Measurements from ENCODE around the gene MED12L. TPM values are rescaled to one million over a fixed set of nuclear protein-coding genes. Genes with fewer than 3 reads are reported as not detected.

The MED12L gene
- total and polyA plus RNA-seq, 2 donors from 2014 or later: 0.13 to 0.82 TPM

DNA sequence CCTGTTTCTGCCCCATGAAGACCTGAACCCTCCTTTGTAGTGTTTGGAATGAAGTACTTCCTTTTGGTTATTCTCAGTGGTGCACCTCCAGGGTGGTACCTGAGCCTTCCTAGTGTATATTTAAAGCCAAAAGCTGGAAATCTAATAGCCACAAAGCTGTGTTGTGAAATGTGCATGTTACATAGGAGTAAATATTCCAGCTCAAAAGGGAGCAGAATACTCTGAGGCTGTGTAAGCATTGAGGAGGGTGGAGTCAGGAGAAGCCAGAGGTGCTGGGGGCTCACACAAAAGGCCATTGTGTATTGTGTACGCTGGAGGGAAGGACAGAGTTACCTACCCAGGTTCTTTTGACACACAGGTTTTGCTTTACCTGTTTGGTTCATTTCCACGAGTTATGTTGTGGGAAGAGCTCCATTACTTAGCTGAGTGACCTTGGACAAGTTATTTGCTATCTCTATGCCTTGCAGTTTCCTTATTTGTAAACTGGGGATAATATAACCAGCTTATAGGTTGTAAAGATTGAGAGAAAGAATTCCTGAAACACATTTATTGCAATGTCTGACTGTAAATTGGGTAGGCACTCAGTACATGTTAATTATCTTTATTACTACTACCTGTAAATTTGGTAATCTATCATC, 92.9 kb downstream of the MED12L start:
- no peaks in the 10 kb centered on the region for H3K27me3 ChIP-seq (ENCODE audit: control insufficient read depth, insufficient read depth, low read length)

DNA sequence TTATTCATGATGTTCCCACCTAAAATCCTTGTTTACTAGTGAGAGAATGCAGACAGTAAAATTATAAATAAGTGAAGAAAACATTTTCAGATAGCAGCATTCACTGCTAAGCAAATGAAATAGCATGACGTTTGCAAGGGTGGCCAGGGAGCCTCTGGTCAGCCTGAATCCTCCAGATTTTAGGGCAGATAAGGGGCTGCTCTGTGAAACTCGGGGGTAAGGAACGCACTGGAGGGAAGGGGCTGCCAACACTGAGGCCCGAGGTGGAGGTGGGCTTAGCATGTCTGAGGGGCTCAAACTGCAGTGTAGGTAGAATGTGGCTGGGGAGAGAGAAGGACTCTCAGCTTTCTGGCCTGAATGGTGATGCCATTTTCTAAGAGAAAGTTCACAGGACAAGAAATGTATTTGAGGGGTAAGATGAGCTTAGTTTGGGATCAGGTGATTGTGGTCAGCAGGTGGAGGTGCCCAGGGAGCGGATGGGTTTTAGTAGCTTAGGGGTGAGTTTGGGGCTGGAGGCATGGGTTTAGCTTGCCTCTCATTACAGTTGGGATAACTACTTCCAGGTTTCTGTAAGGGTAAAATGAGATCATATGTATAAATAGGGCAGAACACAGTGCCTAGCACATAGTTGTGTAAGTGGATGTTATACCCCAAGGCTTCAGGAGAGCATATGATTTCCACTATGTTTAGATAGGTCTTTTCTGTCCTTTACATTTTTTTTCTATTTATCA, 97.0 kb downstream of the MED12L start:
- no peak for FAIRE-seq
- no peak for DNase-seq
- no peaks in the 10 kb centered on the region for H3K36me3 ChIP-seq (ENCODE audit: control insufficient read depth in 2 of 3, insufficient read depth in 3 of 3, low read length in 3 of 3)
- no peaks in the 10 kb centered on the region for H3K9me3 ChIP-seq (ENCODE audit: control insufficient read depth in 2 of 3, insufficient read depth in 1 of 3, low read length in 3 of 3)
- no peak overlapping the region for H3K27ac ChIP-seq (ENCODE audit: low read depth in 2 of 2, low read length in 2 of 2)
- H3K9ac ChIP-seq (ENCODE audit: low read length in 3 of 3): no peak overlapping the region
- TF ChIP-seq, protein P1, sequence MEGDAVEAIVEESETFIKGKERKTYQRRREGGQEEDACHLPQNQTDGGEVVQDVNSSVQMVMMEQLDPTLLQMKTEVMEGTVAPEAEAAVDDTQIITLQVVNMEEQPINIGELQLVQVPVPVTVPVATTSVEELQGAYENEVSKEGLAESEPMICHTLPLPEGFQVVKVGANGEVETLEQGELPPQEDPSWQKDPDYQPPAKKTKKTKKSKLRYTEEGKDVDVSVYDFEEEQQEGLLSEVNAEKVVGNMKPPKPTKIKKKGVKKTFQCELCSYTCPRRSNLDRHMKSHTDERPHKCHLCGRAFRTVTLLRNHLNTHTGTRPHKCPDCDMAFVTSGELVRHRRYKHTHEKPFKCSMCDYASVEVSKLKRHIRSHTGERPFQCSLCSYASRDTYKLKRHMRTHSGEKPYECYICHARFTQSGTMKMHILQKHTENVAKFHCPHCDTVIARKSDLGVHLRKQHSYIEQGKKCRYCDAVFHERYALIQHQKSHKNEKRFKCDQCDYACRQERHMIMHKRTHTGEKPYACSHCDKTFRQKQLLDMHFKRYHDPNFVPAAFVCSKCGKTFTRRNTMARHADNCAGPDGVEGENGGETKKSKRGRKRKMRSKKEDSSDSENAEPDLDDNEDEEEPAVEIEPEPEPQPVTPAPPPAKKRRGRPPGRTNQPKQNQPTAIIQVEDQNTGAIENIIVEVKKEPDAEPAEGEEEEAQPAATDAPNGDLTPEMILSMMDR (IDR thresholded peaks at IDR 0.05; ENCODE audit: borderline replicate concordance, extremely low read depth, insufficient read depth): no peak
- no peak overlapping the region for H3K4me3 ChIP-seq (ENCODE audit: low read length in 3 of 3)
- H3K4me1 ChIP-seq (ENCODE audit: control insufficient read depth in 2 of 3, insufficient read depth in 2 of 3, low read depth in 1 of 3, low read length in 3 of 3): no peaks in the 10 kb centered on the region
- intact Hi-C loops (cut with DNase I): no loop called here
- H3K27me3 ChIP-seq (ENCODE audit: control insufficient read depth, insufficient read depth, low read length): no peaks in the 10 kb centered on the region

More for the DNA sequence above, 92.9 kb downstream of the MED12L start:
- no peaks in the 10 kb centered on the region for H3K36me3 ChIP-seq (ENCODE audit: control insufficient read depth in 2 of 3, insufficient read depth in 3 of 3, low read length in 3 of 3)
- no peaks in the 10 kb centered on the region for H3K9me3 ChIP-seq (ENCODE audit: control insufficient read depth in 2 of 3, insufficient read depth in 1 of 3, low read length in 3 of 3)
- no peak overlapping the region for H3K27ac ChIP-seq (ENCODE audit: low read depth in 2 of 2, low read length in 2 of 2)
- TF ChIP-seq, protein P1 (IDR thresholded peaks at IDR 0.05; ENCODE audit: borderline replicate concordance, extremely low read depth, insufficient read depth): no peak
- no peak overlapping the region for H3K4me3 ChIP-seq (ENCODE audit: low read length in 3 of 3)
- no peak for DNase-seq
- no peak for FAIRE-seq
- no peaks in the 10 kb centered on the region for H3K4me1 ChIP-seq (ENCODE audit: control insufficient read depth in 2 of 3, insufficient read depth in 2 of 3, low read depth in 1 of 3, low read length in 3 of 3)
- no peak overlapping the region for H3K9ac ChIP-seq (ENCODE audit: low read length in 3 of 3)
- intact Hi-C loops (cut with DNase I): no loop called here

- Histone ChIP-seq H3K27ac (ENCODE audit: low read depth in 2 of 2, low read length in 2 of 2) (no peak overlapping the region), H3K36me3 (ENCODE audit: control insufficient read depth in 2 of 3, insufficient read depth in 3 of 3, low read length in 3 of 3) (no peaks in the 10 kb centered on the region), H3K9me3 (ENCODE audit: control insufficient read depth in 2 of 3, insufficient read depth in 1 of 3, low read length in 3 of 3) (no peaks in the 10 kb centered on the region), H3K27me3 (ENCODE audit: control insufficient read depth, insufficient read depth, low read length) (no peaks in the 10 kb centered on the region), H3K4me3 (ENCODE audit: low read length in 3 of 3) (no peak overlapping the region), H3K9ac (ENCODE audit: low read length in 3 of 3) (no peak overlapping the region), H3K4me1 (ENCODE audit: control insufficient read depth in 2 of 3, insufficient read depth in 2 of 3, low read depth in 1 of 3, low read length in 3 of 3) (no peaks in the 10 kb centered on the region)
- DNase-seq (no peak), FAIRE-seq (no peak)
- intact Hi-C loops (cut with DNase I): no loop called here
- TF ChIP-seq, protein P1 (IDR thresholded peaks at IDR 0.05; ENCODE audit: borderline replicate concordance, extremely low read depth, insufficient read depth): no peak
Measured at GRCh38 chr3:151183265-151183671, 97.8 kb downstream of the MED12L start.

Measured in kidney (tissue), 14 donors.